Measurements from ENCODE around the gene NOTO.

NOTO gene

DNA sequence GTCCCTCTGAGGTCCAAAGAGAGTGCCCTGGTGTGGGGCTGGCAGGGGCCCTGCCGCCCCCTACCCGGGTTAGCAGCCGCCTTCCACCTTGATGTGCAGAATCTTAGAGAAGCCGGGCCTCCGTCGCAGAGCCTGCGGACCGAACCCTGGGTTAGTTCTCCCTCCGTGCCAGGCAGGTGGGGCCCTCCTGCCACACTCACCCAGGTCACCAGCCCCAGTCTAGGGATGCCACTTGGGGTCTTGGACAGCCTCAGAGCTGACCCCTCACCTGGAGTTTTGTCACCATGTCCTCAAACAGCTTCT is 56.5 kb downstream of the NOTO start:
- no peak for DNase-seq

DNA sequence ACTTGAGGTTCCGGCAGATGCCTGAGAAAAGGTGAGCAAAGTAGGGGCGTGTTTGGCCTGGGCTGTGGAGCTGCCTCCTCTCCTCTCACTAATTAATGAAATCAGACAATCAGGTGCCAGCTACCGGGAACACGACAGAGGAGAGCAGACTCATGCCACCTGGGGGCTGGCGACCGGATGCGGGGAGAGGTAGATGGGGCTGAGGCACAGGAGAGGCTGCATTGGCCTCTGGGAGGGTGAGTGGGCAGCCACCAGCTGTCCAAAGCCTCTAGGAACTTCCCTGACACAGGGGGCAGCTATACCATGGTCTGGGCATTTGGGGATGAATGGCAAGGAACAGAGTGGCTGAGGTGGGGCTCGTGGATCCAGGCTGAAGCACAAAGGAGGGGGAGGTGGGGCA is 56.9 kb downstream of the NOTO start:
- no peak for DNase-seq

DNA sequence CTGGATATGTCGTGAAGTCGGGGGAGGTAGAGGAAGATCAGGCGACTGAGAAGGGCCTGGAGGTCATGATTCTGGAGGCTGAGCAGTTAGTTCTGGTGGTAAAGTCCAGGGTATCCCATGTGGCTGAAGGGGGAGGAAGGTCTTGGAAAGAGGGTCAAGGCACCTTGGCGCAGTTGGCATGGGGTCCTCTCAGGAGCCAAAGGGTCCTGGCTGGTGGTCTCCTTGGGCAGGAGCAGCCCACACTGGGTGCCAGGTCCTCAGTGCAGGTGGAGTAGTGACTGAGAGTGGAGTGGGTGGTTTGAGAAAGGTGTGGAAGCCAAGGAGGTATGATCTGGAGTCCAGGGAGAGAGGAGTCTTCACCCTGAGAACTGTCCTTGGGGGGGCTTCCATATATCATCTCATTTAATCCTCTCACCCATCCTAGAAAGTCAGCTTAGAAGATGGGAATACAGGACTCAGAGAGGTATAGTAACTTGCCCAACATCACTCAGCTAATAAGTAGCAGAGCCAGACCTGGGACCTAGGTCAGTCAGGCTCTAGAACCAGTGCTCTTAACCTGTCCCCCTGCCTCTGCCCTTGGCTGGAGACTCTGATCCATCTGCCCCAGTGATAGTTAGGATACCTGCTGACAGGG is 57.4 kb downstream of the NOTO start:
- DNase-seq, result no peak

DNA sequence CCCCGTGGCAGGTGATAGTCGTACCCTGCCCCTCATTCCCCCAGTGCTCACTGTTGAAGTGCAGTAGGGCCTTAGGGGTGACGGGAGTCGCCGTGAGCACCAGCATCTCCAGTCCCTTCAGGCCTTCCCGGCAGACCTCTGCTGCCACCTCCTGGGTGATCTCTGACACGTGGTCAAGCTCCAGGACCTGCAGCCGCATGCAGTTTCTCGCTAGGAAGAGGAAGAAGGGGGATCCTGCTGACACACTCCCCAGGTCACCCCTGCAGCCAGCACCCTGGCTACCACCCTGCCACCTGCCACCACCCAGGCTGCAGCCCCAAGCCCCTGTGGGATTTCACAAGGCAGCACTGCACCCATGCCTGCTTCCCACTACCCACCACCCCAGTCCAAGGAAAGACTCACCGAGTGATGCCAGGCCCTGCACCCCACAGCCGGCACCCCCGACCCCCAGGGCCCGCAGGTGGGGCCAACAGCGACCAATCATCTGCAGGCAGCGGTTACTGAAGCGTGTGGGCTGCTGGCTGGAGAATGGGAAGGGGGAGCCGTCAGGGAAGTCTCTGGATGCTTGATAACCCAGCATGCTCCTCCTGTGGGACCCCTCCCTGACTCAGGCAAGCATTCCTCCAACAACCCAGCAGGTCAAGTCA is 58.1 kb downstream of the NOTO start:
- no peak for DNase-seq
